Activated CD8-positive, alpha-beta memory T cell treated with anti-CD3 and anti-CD28 coated beads for 48 hours (primary cell): Measurements from ENCODE around the gene THPO.

Experiments
- DNase-seq, 3 experiments: peaks; one replicate each; pipeline ENCODE4 v3.0.0-alpha.2; 2020; ENCODE audit warnings: low read depth in 2 of 3, low spot score in 2 of 3

Gene THPO

GRCh38 chr3:184366619-184367289 is 11.3 kb downstream of the THPO start:
- no peak for DNase-seq

- DNase-seq: peak; percentile 86 to 94 (median 94)
Measured at GRCh38 chr3:184362668-184363546, 15.1 kb downstream of the THPO start.

- peak in 1 of 3 experiments; percentile 48 for DNase-seq
Measured at GRCh38 chr3:184361932-184362667, 15.9 kb downstream of the THPO start.

GRCh38 chr3:184361532-184361931 is 16.5 kb downstream of the THPO start, which contains the start of the genes CLCN2 and POLR2H:
Gene CLCN2 (minus strand): TSS chr3:184361605. CDS start chr3:184361479, 126 bp downstream.
Gene POLR2H (plus strand): TSS chr3:184361710. CDS start chr3:184363493, 1,783 bp downstream.
- DNase-seq: peak in 2 of 3 experiments; percentile 37 to 51

- DNase-seq: no peak
Measured at GRCh38 chr3:184360929-184361531, 17.0 kb downstream of the THPO start.

GRCh38 chr3:184360070-184360928 is 17.7 kb downstream of the THPO start:
- DNase-seq: no peak

GRCh38 chr3:184359610-184360009 is 18.4 kb downstream of the THPO start:
- DNase-seq: no peak

- DNase-seq: no peak
Measured at GRCh38 chr3:184358921-184359350, 19.1 kb downstream of the THPO start.

- no peak for DNase-seq
Measured at GRCh38 chr3:184358124-184358767, 19.8 kb downstream of the THPO start.

GRCh38 chr3:184357248-184358123 is 20.5 kb downstream of the THPO start:
- DNase-seq: no peak

- no peak for DNase-seq
Measured at GRCh38 chr3:184355261-184356040, 22.6 kb downstream of the THPO start.

- no peak for DNase-seq
Measured at GRCh38 chr3:184354754-184355153, 23.3 kb downstream of the THPO start.

GRCh38 chr3:184354121-184354728 is 23.8 kb downstream of the THPO start:
- peak in 1 of 3 experiments; percentile 45 for DNase-seq

GRCh38 chr3:184353546-184353941 is 24.5 kb downstream of the THPO start:
- no peak for DNase-seq

- DNase-seq: no peak
Measured at GRCh38 chr3:184352897-184353545, 25.0 kb downstream of the THPO start.

GRCh38 chr3:184352149-184352785 is 25.7 kb downstream of the THPO start:
- DNase-seq: no peak
